C4-2B (cell line): ENCODE data around the gene OR1F1.
A peak's percentile ranks its signal among the peaks of the same experiment; 100 is the strongest.
"Not testable (repeated sequence)": the region's sequence is repeated elsewhere in the genome, so short reads cannot be mapped to it uniquely, and the experiment has no call there.

Experiments used
- H3K27ac ChIP-seq: fragments of 450-650 bp; 2 replicates; pipeline ENCODE4 v1.5.1; 2017
- CTCF ChIP-seq: fragments of 450-650 bp; conservative IDR thresholded peaks from 2 replicates; pipeline ENCODE4 v1.5.1; 2017; ENCODE audit warnings: mild to moderate bottlenecking
- ZFX ChIP-seq: fragments of 450-650 bp; IDR thresholded peaks from 2 replicates; pipeline ENCODE4 v1.6.1; 2017

OR1F1 gene

GRCh38 chr16:3179651-3180050 lies 8.4 kb upstream of the OR1F1 start:
- H3K27ac ChIP-seq, result no peak overlapping the region
- TF ChIP-seq ZFX, result no peak
- no peak for TF ChIP-seq CTCF

- H3K27ac ChIP-seq, result no peak overlapping the region
- no peak for TF ChIP-seq ZFX
- no peak for TF ChIP-seq CTCF
These were observed 7.5 kb upstream of the OR1F1 start for GRCh38 chr16:3180445-3180878.

GRCh38 chr16:3182293-3182607 lies 5.8 kb upstream of the OR1F1 start:
- H3K27ac ChIP-seq, result not testable (repeated sequence)

- H3K27ac ChIP-seq, result peak overlapping the region; percentile 47
- TF ChIP-seq CTCF, result peak; percentile 85
- TF ChIP-seq ZFX, result no peak
These were observed 5.2 kb upstream of the OR1F1 start for GRCh38 chr16:3182608-3183444.

GRCh38 chr16:3183445-3184139 lies 4.4 kb upstream of the OR1F1 start:
- peak overlapping the region; percentile 47 for H3K27ac ChIP-seq
- TF ChIP-seq CTCF (peak; percentile 58; the same call in 1 of the 2 replicates), ZFX (no peak)

- no peak overlapping the region for H3K27ac ChIP-seq
- TF ChIP-seq ZFX (no peak), CTCF (no peak)
These were observed 886 bp upstream of the OR1F1 start for GRCh38 chr16:3186946-3187690.

- TF ChIP-seq ZFX (no peak), CTCF (no peak)
- no peak overlapping the region for H3K27ac ChIP-seq
These were observed 596 bp downstream of the OR1F1 start for GRCh38 chr16:3188675-3188924.
